ENCODE data around the gene SLC6A3.

Gene SLC6A3

GRCh38 chr5:1421521-1422341, 23.5 kb downstream of the SLC6A3 start:
- no peak for DNase-seq (ENCODE audit: low read depth in 3 of 3)

- no peak for DNase-seq (ENCODE audit: low read depth in 3 of 3)
These were observed 24.7 kb downstream of the SLC6A3 start for GRCh38 chr5:1420211-1421195.

GRCh38 chr5:1419476-1420210, 25.6 kb downstream of the SLC6A3 start:
- DNase-seq (ENCODE audit: low read depth in 3 of 3) = no peak

- no peak for DNase-seq (ENCODE audit: low read depth in 3 of 3)
These were observed 26.3 kb downstream of the SLC6A3 start for GRCh38 chr5:1418921-1419280.

GRCh38 chr5:1418238-1418920, 26.9 kb downstream of the SLC6A3 start:
- no peak for DNase-seq (ENCODE audit: low read depth in 3 of 3)

- DNase-seq (ENCODE audit: low read depth in 3 of 3) = no peak
These were observed 27.5 kb downstream of the SLC6A3 start for GRCh38 chr5:1417586-1418225.

GRCh38 chr5:1416856-1417469, 28.3 kb downstream of the SLC6A3 start:
- no peak for DNase-seq (ENCODE audit: low read depth in 3 of 3)

- no peak for DNase-seq (ENCODE audit: low read depth in 3 of 3)
These were observed 29.4 kb downstream of the SLC6A3 start for GRCh38 chr5:1415626-1416360.

- no peak for DNase-seq (ENCODE audit: low read depth in 3 of 3)
These were observed 30.2 kb downstream of the SLC6A3 start for GRCh38 chr5:1415059-1415425.

GRCh38 chr5:1414311-1415058, 30.8 kb downstream of the SLC6A3 start:
- no peak for DNase-seq (ENCODE audit: low read depth in 3 of 3)

GRCh38 chr5:1413611-1414241, 31.5 kb downstream of the SLC6A3 start:
- no peak for DNase-seq (ENCODE audit: low read depth in 3 of 3)

- DNase-seq (ENCODE audit: low read depth in 3 of 3) = no peak
These were observed 32.0 kb downstream of the SLC6A3 start for GRCh38 chr5:1413211-1413610.

GRCh38 chr5:1412621-1413020, 32.6 kb downstream of the SLC6A3 start:
- DNase-seq (ENCODE audit: low read depth in 3 of 3) = no peak

GRCh38 chr5:1412163-1412562, 33.1 kb downstream of the SLC6A3 start:
- DNase-seq (ENCODE audit: low read depth in 3 of 3) = no peak

- no peak for DNase-seq (ENCODE audit: low read depth in 3 of 3)
These were observed 34.1 kb downstream of the SLC6A3 start for GRCh38 chr5:1411099-1411498.

GRCh38 chr5:1410156-1411014, 34.9 kb downstream of the SLC6A3 start:
- DNase-seq (ENCODE audit: low read depth in 3 of 3) = no peak

- DNase-seq (ENCODE audit: low read depth in 3 of 3) = no peak
These were observed 35.7 kb downstream of the SLC6A3 start for GRCh38 chr5:1409381-1410110.
